Neuronal stem cell (in vitro differentiated cells): ENCODE results near the gene CAPRIN2.

Source experiments
- DNase-seq: peaks from one replicate; pipeline ENCODE4 v3.0.0-alpha.2; 2013; ENCODE audit warnings: low spot score
- H2AFZ ChIP-seq: one replicate; pipeline ENCODE4 v1.6.1; 2013; ENCODE audit warnings: mild to moderate bottlenecking, low read length, inconsistent platforms
- H2AK5ac ChIP-seq: 2 replicates; pipeline ENCODE4 v1.6.1; 2013; ENCODE audit warnings: low read depth, mild to moderate bottlenecking, inconsistent platforms, low read length, moderate library complexity, mixed read lengths
- H2BK120ac ChIP-seq: 2 replicates; pipeline ENCODE4 v1.6.1; 2013; ENCODE audit warnings: low read depth, mild to moderate bottlenecking, inconsistent platforms, low read length, moderate library complexity, mixed read lengths
- H2BK12ac ChIP-seq: one replicate; pipeline ENCODE4 v1.6.1; 2013; ENCODE audit warnings: low read length, inconsistent platforms
- H2BK15ac ChIP-seq: 2 replicates; pipeline ENCODE4 v1.6.1; 2013; ENCODE audit warnings: mild to moderate bottlenecking, low read length, inconsistent platforms, mixed read lengths
- H2BK5ac ChIP-seq: one replicate; pipeline ENCODE4 v1.6.1; 2013; ENCODE audit warnings: inconsistent platforms, mild to moderate bottlenecking, low read length, moderate library complexity
- H3K14ac ChIP-seq: one replicate; pipeline ENCODE4 v1.6.1; 2013; ENCODE audit warnings: low read length, inconsistent platforms
- H3K18ac ChIP-seq: 2 replicates; pipeline ENCODE4 v1.6.1; 2013; ENCODE audit warnings: low read length, inconsistent platforms
- H3K23ac ChIP-seq: 2 replicates; pipeline ENCODE4 v1.6.1; 2013; ENCODE audit warnings: low read depth, mild to moderate bottlenecking, mixed read lengths, low read length, inconsistent platforms; ENCODE audit not compliant: poor library complexity
- H3K27ac ChIP-seq: replicated peaks from 3 replicates; pipeline ENCODE4 v1.5.1; 2013; ENCODE audit warnings: low read length, inconsistent platforms
- H3K27me3 ChIP-seq, 3 experiments: 2 replicates each; pipeline ENCODE4 v1.6.1; 2013; ENCODE audit warnings: low read length in 3 of 3, mild to moderate bottlenecking in 2 of 3, inconsistent platforms in 1 of 3, low read depth in 1 of 3, mixed read lengths in 1 of 3, moderate library complexity in 1 of 3; ENCODE audit not compliant: control insufficient read depth in 3 of 3, insufficient read depth in 3 of 3
- H3K36me3 ChIP-seq, 2 donors: replicated peaks in 1 of 2; 2 replicates each; pipeline ENCODE4 v1.6.1; 2013; ENCODE audit warnings: low read length in 2 of 2; ENCODE audit not compliant: control insufficient read depth in 2 of 2, insufficient read depth in 2 of 2
- H3K4ac ChIP-seq: 2 replicates; pipeline ENCODE4 v1.6.1; 2013; ENCODE audit warnings: inconsistent platforms, mild to moderate bottlenecking, low read length, moderate library complexity
- H3K4me1 ChIP-seq, 2 donors: 1 replicate in 1 of 2; 2 replicates in 1 of 2; pipeline ENCODE4 v1.6.1; 2013; ENCODE audit warnings: low read length in 2 of 2, low read depth in 1 of 2; ENCODE audit not compliant: control insufficient read depth in 2 of 2, insufficient read depth in 1 of 2
- H3K4me2 ChIP-seq: one replicate; pipeline ENCODE4 v1.6.1; 2013; ENCODE audit warnings: mild to moderate bottlenecking, low read length, inconsistent platforms; ENCODE audit not compliant: insufficient read depth, poor library complexity, severe bottlenecking
- H3K4me3 ChIP-seq, 2 donors: 2 replicates each; pipeline ENCODE4 v1.5.1; 2013; ENCODE audit warnings: low read length in 2 of 2, mild to moderate bottlenecking in 2 of 2, inconsistent platforms in 1 of 2, moderate library complexity in 1 of 2
- H3K79me1 ChIP-seq: one replicate; pipeline ENCODE4 v1.6.1; 2013; ENCODE audit warnings: low read depth, mild to moderate bottlenecking, inconsistent platforms, low read length, moderate library complexity
- H3K9ac ChIP-seq: one replicate; pipeline ENCODE4 v1.6.1; 2013; ENCODE audit warnings: mild to moderate bottlenecking, low read depth, low read length, inconsistent platforms; ENCODE audit not compliant: poor library complexity
- H3K9me3 ChIP-seq, 2 donors: replicated peaks in 1 of 2; 2 replicates each; pipeline versions ENCODE3 to v1.6.1; 2013; ENCODE audit warnings: low read length in 2 of 2, mild to moderate bottlenecking in 2 of 2, inconsistent platforms in 1 of 2, low read depth in 1 of 2, mixed read lengths in 1 of 2, moderate library complexity in 1 of 2; ENCODE audit not compliant: control insufficient read depth in 2 of 2, insufficient read depth in 1 of 2
- H4K8ac ChIP-seq: one replicate; pipeline ENCODE4 v1.6.1; 2013; ENCODE audit warnings: low read depth, mild to moderate bottlenecking, inconsistent platforms, low read length, moderate library complexity
- H4K91ac ChIP-seq: one replicate; pipeline ENCODE4 v1.6.1; 2013; ENCODE audit warnings: low read length, low read depth, mild to moderate bottlenecking, inconsistent platforms; ENCODE audit not compliant: poor library complexity
- WGBS, 2 donors: extraction: QIAGEN DNeasy Blood & Tissue Kit; methylation state at CpG; one replicate each; pipeline ENCODE4 v1.1.7; 2013; ENCODE audit warnings: missing lambda C conversion rate in 2 of 2, mixed read lengths in 1 of 2; ENCODE audit not compliant: insufficient read length in 2 of 2, insufficient replicate concordance in 1 of 2; ENCODE audit errors: extremely low coverage in 2 of 2; 5-methylcytosine and 5-hydroxymethylcytosine counted together

The CAPRIN2 gene

DNA sequence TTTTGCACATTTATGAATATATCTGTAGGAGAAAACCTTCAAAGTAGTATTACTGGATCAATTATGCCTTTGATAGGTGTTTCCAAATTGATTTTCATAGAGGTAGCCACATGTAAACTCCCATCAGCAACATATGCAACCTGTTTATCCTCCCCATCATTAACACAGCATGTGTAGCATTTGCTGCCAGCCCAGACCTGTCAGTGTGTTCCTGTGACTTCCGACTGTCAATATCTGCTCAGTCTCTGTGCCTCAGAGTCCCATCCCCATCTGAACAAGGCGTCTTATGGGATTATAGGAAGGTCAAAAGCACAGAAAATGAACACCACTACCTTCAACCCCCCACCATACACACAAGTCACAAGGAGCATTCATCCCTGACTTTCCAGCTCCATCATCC, 9.5 kb upstream of the CAPRIN2 start:
- Histone ChIP-seq H4K91ac (no peak overlapping the region), H3K23ac (no peak overlapping the region), H3K36me3 (no peaks in the 10 kb centered on the region), H3K4me2 (no peak overlapping the region), H3K27ac (no peak overlapping the region), H3K14ac (no peak overlapping the region), H2BK15ac (no peak overlapping the region), H3K4ac (no peak overlapping the region), H2AFZ (no peak overlapping the region), H3K18ac (no peak overlapping the region), H3K27me3 (peaks cover 0 to 22% (median 0%) of the 10 kb centered on the region in 3 experiments), H3K79me1 (no peaks in the 10 kb centered on the region), H3K9me3 (no peaks in the 10 kb centered on the region), H3K4me1 (no peaks in the 10 kb centered on the region), H2BK5ac (no peak overlapping the region), H4K8ac (no peak overlapping the region), H2BK120ac (no peak overlapping the region), H2BK12ac (no peak overlapping the region), H2AK5ac (no peak overlapping the region), H3K9ac (no peak overlapping the region), H3K4me3 (no peak overlapping the region)
- DNase-seq = no peak
- no CpG with 5 or more reads among the region's 2 CpGs for WGBS, 2 donors

DNA sequence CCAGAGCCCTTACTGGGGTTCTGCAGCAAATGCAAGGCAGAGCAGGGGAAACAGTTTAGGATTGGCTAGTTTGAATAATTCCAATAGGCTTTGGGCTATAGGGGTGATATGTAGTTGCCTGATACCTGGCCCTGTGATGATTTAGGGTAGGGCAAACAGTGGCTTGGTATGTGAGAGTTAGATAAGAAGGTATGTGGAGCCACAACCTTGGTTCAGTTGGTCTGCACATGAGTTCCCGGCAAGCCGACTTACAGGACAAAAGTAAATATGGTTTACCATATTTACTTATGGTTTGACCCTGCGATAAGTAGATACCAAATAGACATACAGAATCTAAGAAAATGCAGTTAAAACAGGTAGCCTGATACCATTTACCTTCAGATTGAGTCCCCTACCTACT, 8.3 kb upstream of the CAPRIN2 start:
- Histone ChIP-seq H3K9me3 (no peaks in the 10 kb centered on the region), H3K9ac (no peak overlapping the region), H2AK5ac (no peak overlapping the region), H3K4me2 (no peak overlapping the region), H3K27me3 (peaks cover 0 to 13% (median 0%) of the 10 kb centered on the region in 3 experiments), H2BK12ac (no peak overlapping the region), H2BK15ac (no peak overlapping the region), H3K36me3 (no peaks in the 10 kb centered on the region), H3K14ac (no peak overlapping the region), H3K27ac (no peak overlapping the region), H4K91ac (no peak overlapping the region), H2AFZ (no peak overlapping the region), H3K4me1 (no peaks in the 10 kb centered on the region), H3K18ac (no peak overlapping the region), H4K8ac (no peak overlapping the region), H2BK120ac (no peak overlapping the region), H3K4ac (no peak overlapping the region), H2BK5ac (no peak overlapping the region), H3K4me3 (no peak overlapping the region), H3K79me1 (no peaks in the 10 kb centered on the region), H3K23ac (no peak overlapping the region)
- DNase-seq = no peak
- WGBS, 2 donors = no CpG with 5 or more reads among the region's 3 CpGs

DNA sequence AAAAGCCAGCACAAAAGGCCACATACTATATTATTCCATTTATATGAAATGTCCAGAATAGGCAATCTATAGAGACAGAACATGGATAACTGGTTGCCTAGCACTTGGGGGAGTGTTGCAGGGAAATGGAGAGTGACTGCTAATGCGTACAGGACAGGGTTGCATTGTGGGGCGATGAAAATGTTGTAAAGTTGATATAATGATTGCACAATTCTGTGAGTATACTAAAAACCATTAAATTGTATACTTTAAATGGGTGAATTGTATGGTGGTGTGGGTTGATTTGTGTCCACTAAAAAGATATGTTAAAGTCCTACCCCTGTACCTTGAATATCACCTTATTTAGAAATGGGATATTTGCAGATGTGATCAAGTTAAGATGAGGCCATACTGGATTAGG, 7.0 kb upstream of the CAPRIN2 start:
- no peak overlapping the region for H2AFZ ChIP-seq
- no peak overlapping the region for H3K14ac ChIP-seq
- no peak overlapping the region for H2BK120ac ChIP-seq
- no peaks in the 10 kb centered on the region for H3K9me3 ChIP-seq
- no peak overlapping the region for H2AK5ac ChIP-seq
- peaks cover 0 to 9% (median 0%) of the 10 kb centered on the region in 3 experiments for H3K27me3 ChIP-seq
- H3K27ac ChIP-seq = no peak overlapping the region
- DNase-seq = no peak
- H3K36me3 ChIP-seq = no peaks in the 10 kb centered on the region
- H4K91ac ChIP-seq = no peak overlapping the region
- no peaks in the 10 kb centered on the region for H3K4me1 ChIP-seq
- H3K4me2 ChIP-seq = no peak overlapping the region
- no peaks in the 10 kb centered on the region for H3K79me1 ChIP-seq
- H2BK12ac ChIP-seq = no peak overlapping the region
- H2BK15ac ChIP-seq = no peak overlapping the region
- no peak overlapping the region for H3K4ac ChIP-seq
- no CpG with 5 or more reads among the region's 2 CpGs for WGBS, 2 donors
- H3K4me3 ChIP-seq = no peak overlapping the region
- no peak overlapping the region for H3K18ac ChIP-seq
- H3K23ac ChIP-seq = no peak overlapping the region
- H4K8ac ChIP-seq = no peak overlapping the region
- no peak overlapping the region for H3K9ac ChIP-seq
- no peak overlapping the region for H2BK5ac ChIP-seq

DNA sequence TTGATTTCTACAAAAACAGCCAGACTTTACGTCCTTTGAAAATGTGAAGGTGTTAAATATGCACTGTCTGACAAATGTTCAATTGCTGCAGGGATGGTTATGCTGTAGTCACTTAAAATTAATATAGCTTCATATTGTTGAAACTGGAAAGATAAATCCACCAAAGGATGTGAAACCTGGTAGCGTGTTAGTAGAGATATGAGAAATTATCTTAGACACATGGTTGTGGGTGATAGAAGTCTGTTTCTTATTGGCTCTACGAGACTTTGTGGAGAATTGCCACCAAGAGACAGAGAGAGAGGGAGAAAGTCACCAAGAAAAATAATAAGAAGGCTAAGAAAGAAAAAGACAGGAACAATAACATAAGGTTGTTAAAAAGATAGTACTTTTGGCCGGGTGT, 2.6 kb upstream of the CAPRIN2 start:
- H3K14ac ChIP-seq = no peak overlapping the region
- WGBS, 2 donors = no CpG with 5 or more reads among the region's 4 CpGs
- H2BK5ac ChIP-seq = no peak overlapping the region
- H3K4me2 ChIP-seq = no peak overlapping the region
- no peaks in the 10 kb centered on the region for H3K9me3 ChIP-seq
- H3K27ac ChIP-seq = no peak overlapping the region
- no peak overlapping the region for H2AFZ ChIP-seq
- no peak overlapping the region for H3K4ac ChIP-seq
- no peaks in the 10 kb centered on the region for H3K79me1 ChIP-seq
- H3K36me3 ChIP-seq = no peaks in the 10 kb centered on the region
- peaks cover 5 to 6% of the 10 kb centered on the region in 2 donors for H3K4me1 ChIP-seq
- no peak overlapping the region for H3K23ac ChIP-seq
- no peak overlapping the region for H2AK5ac ChIP-seq
- no peak overlapping the region for H2BK120ac ChIP-seq
- H3K27me3 ChIP-seq = no peaks in the 10 kb centered on the region
- no peak overlapping the region for H2BK12ac ChIP-seq
- H3K18ac ChIP-seq = no peak overlapping the region
- DNase-seq = no peak
- no peak overlapping the region for H4K8ac ChIP-seq
- H2BK15ac ChIP-seq = no peak overlapping the region
- H3K4me3 ChIP-seq = no peak overlapping the region
- H3K9ac ChIP-seq = no peak overlapping the region
- H4K91ac ChIP-seq = no peak overlapping the region
